Testis (tissue), 2 donors: ENCODE measurements around the gene GRM4.

Source experiments
- CTCF ChIP-seq, 3 experiments: fragments of 450-650 bp in 2 of 3; fragments of 200-600 bp in 1 of 3; sonication (generic) in 1 of 3; IDR thresholded peaks; one replicate each; pipeline ENCODE4 v1.5.1; 2016 to 2019; ENCODE audit warnings: antibody characterized with exemption in 3 of 3, mild to moderate bottlenecking in 2 of 3, moderate library complexity in 1 of 3
- POLR2A ChIP-seq: fragments of 450-650 bp; IDR thresholded peaks from one replicate; pipeline ENCODE4 v1.6.1; 2017; ENCODE audit warnings: antibody characterized with exemption, mild to moderate bottlenecking, moderate library complexity

- TF ChIP-seq CTCF (IDR thresholded peaks at IDR 0.05), result no peak
- TF ChIP-seq POLR2A, result no peak
These were observed 143.9 kb downstream of the GRM4 start for GRCh38 chr6:34001706-34002621.
